ENCODE results near the gene HSP90AB1. TPM values are rescaled to one million over a fixed set of nuclear protein-coding genes. Genes with fewer than 3 reads are reported as not detected.

The HSP90AB1 gene
- polyA plus RNA-seq, 3 donors = 119 to 242 (median 145) TPM

DNA sequence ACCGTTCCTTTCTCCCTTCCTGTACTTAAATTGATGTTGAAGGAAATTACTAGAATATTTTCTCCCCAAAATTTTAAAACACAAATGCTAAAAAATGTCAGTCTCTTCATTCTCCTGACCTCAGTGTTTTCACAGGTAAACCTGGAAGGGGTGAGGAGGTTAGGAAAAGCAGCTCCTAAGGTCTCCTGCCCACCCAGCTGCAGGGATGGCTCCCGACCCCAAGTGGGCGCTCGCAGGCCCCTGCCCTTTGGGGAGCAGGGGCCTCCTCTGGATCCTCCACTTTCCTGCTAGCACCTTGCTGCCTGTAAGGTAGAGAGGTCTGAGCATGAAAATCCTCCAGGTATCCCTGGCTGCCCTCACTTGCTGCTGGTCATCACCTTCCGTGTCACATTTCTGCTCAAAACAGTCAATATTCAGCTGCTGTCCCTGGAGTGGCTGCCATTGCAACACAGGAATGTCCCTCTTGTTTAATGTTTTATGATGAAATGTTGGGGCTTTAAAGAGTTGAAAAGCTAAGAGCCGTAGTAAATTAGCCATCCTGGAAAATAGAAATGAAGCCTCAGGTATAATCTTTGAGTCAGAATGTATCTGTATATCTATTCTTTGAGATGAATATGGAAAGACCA is 10.9 kb upstream of the HSP90AB1 start:
- H3K4me1 ChIP-seq (ENCODE audit: control insufficient read depth in 1 of 2, insufficient read depth in 2 of 2, low read length in 2 of 2) = peaks cover 32 to 35% of the 10 kb centered on the region in 2 donors
- H3K27ac Mint-ChIP-seq = no peak overlapping the region
- H3K9me3 ChIP-seq (replicated peaks in 1 of 2; ENCODE audit: control insufficient read depth in 1 of 2, insufficient read depth in 1 of 2, low read length in 2 of 2) = no peaks in the 10 kb centered on the region
- H3K36me3 ChIP-seq (replicated peaks in 1 of 2; ENCODE audit: control insufficient read depth in 1 of 2, insufficient read depth in 2 of 2, low read length in 2 of 2) = peaks cover under 1 to 5% of the 10 kb centered on the region in 2 donors
- TF ChIP-seq, protein P1, sequence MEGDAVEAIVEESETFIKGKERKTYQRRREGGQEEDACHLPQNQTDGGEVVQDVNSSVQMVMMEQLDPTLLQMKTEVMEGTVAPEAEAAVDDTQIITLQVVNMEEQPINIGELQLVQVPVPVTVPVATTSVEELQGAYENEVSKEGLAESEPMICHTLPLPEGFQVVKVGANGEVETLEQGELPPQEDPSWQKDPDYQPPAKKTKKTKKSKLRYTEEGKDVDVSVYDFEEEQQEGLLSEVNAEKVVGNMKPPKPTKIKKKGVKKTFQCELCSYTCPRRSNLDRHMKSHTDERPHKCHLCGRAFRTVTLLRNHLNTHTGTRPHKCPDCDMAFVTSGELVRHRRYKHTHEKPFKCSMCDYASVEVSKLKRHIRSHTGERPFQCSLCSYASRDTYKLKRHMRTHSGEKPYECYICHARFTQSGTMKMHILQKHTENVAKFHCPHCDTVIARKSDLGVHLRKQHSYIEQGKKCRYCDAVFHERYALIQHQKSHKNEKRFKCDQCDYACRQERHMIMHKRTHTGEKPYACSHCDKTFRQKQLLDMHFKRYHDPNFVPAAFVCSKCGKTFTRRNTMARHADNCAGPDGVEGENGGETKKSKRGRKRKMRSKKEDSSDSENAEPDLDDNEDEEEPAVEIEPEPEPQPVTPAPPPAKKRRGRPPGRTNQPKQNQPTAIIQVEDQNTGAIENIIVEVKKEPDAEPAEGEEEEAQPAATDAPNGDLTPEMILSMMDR (IDR thresholded peaks at IDR 0.05) = no peak
- H3K27ac ChIP-seq (ENCODE audit: low read depth in 1 of 2, low read length in 2 of 2) = no peak overlapping the region
- no peak overlapping the region for H3K4me3 ChIP-seq (replicated peaks in 1 of 3; ENCODE audit: low read depth in 2 of 3, low read length in 3 of 3)
- H3K27me3 ChIP-seq (ENCODE audit: control insufficient read depth in 2 of 2, insufficient read depth in 2 of 2, low read length in 2 of 2) = no peaks in the 10 kb centered on the region
- H3K79me2 ChIP-seq (ENCODE audit: insufficient read depth, low read length) = no peaks in the 10 kb centered on the region
- intact Hi-C loops (cut with micrococcal nuclease) = loop anchor here (2.0 to 5.0 kb wide), 2 partner anchors 15 to 64 kb away; no protein-coding TSS in a partner anchor
- peaks cover 50% of the 10 kb centered on the region for H3K4me1 Mint-ChIP-seq
- H4K20me1 ChIP-seq (ENCODE audit: insufficient read depth, low read length) = no peaks in the 10 kb centered on the region
- H2AFZ ChIP-seq (ENCODE audit: insufficient read depth, low read depth, low read length, poor library complexity, severe bottlenecking) = no peak overlapping the region
- DNase-seq = peak in 1 of 3 donors; percentile 41
- H3K9ac ChIP-seq (ENCODE audit: insufficient read depth, low read length, poor library complexity, severe bottlenecking) = no peak overlapping the region
- H3K4me3 Mint-ChIP-seq = no peak overlapping the region
- 100% methylated on average over 1 of the region's 6 CpGs for WGBS (ENCODE audit: insufficient coverage)
- peaks cover 12 to 15% of the 10 kb centered on the region in 2 donors for H3K36me3 Mint-ChIP-seq
- peaks cover 0 to 6% (median 3%) of the 10 kb centered on the region in 3 donors for H3K27me3 Mint-ChIP-seq (ENCODE audit: low read depth in 3 of 3)
- H3K4me2 ChIP-seq (replicated peaks; ENCODE audit: extremely low read depth, low read length, poor library complexity, severe bottlenecking) = no peak overlapping the region
- H3K9me3 Mint-ChIP-seq = no peaks in the 10 kb centered on the region

DNA sequence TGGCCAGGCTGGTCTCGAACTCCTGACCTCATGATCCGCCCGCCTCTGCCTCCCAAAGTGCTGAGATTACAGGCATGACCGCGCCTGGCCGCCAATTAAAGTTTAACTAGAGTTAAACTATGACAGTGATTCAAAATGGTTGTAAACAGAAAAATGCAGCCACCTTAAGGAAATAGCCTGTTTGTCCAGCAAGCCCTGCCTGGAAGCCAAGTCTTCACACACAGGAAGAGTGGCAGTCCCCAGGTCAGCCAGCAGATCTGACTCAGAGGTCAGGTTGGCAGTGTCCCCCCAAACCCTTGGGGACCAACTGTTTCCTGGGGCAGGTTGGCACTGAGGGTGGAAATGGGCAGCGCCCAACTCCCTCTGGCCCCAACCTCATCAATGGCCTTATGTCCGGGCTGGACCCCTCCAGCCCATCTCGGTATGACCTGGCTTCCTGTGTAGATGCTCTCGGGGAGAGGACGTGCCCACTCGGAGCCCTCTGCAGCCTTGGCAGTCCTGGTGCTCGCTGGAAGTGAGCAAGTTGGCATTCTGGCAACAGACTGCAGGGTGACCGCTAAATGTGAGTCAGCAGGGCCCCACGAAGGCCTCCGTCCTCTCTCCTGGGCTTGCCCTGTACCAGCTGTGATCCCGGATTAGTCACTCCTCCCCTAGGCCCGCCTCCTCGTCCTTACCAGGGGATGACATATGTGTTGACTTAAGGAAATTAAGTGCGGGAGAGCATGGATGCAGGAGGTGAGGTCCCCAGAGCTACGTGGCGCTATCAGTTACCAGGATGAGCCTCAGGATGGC is 9.7 kb upstream of the HSP90AB1 start:
- DNase-seq = peak; percentile 95 to 98 (median 97)
- Histone ChIP-seq H3K4me2 (replicated peaks; ENCODE audit: extremely low read depth, low read length, poor library complexity, severe bottlenecking) (peak overlapping the region; percentile 86), H3K4me3 (replicated peaks in 1 of 3; ENCODE audit: low read depth in 2 of 3, low read length in 3 of 3) (peak overlapping the region; percentile 56 to 86 (median 76)), H2AFZ (ENCODE audit: insufficient read depth, low read depth, low read length, poor library complexity, severe bottlenecking) (peak overlapping the region; percentile 82), H3K27ac (ENCODE audit: low read depth in 1 of 2, low read length in 2 of 2) (peak overlapping the region; percentile 65 to 96), H3K9ac (ENCODE audit: insufficient read depth, low read length, poor library complexity, severe bottlenecking) (peak overlapping the region; percentile 84), H3K79me2 (ENCODE audit: insufficient read depth, low read length) (no peaks in the 10 kb centered on the region), H3K4me1 (ENCODE audit: control insufficient read depth in 1 of 2, insufficient read depth in 2 of 2, low read length in 2 of 2) (peaks cover 32 to 35% of the 10 kb centered on the region in 2 donors), H3K27me3 (ENCODE audit: control insufficient read depth in 2 of 2, insufficient read depth in 2 of 2, low read length in 2 of 2) (no peaks in the 10 kb centered on the region), H4K20me1 (ENCODE audit: insufficient read depth, low read length) (no peaks in the 10 kb centered on the region), H3K9me3 (replicated peaks in 1 of 2; ENCODE audit: control insufficient read depth in 1 of 2, insufficient read depth in 1 of 2, low read length in 2 of 2) (no peaks in the 10 kb centered on the region), H3K36me3 (replicated peaks in 1 of 2; ENCODE audit: control insufficient read depth in 1 of 2, insufficient read depth in 2 of 2, low read length in 2 of 2) (peaks cover 0 to 5% of the 10 kb centered on the region in 2 donors)
- Mint-ChIP-seq H3K9me3 (no peaks in the 10 kb centered on the region), H3K27ac (peak overlapping the region; percentile 90 to 99 (median 97)), H3K4me3 (peak overlapping the region; percentile 83 to 90), H3K27me3 (ENCODE audit: low read depth in 3 of 3) (peaks cover 2 to 3% (median 3%) of the 10 kb centered on the region in 3 donors), H3K4me1 (peaks cover 40% of the 10 kb centered on the region), H3K36me3 (peaks cover 5 to 9% of the 10 kb centered on the region in 2 donors)
- TF ChIP-seq, protein P1 (IDR thresholded peaks at IDR 0.05) = no peak
- intact Hi-C loops (cut with micrococcal nuclease) = loop anchor here (2.0 to 5.0 kb wide), 2 partner anchors 16 to 65 kb away; no protein-coding TSS in a partner anchor
- 24% methylated on average over 12 of the region's 22 CpGs for WGBS (ENCODE audit: insufficient coverage)

Measured in CD14-positive monocyte (primary cell).